Stimulated activated CD4-positive, alpha-beta T cell treated with anti-CD3 and anti-CD28 coated beads, Interleukin-15, amount 100 ng/mL, for 1 hour (primary cell): ENCODE measurements around the gene HAND1.
"Not testable (repeated sequence)": the region's sequence is repeated elsewhere in the genome, so short reads cannot be mapped to it uniquely, and the experiment has no call there.

Experiments
- DNase-seq, 2 donors: peaks; one replicate each; pipeline ENCODE4 v3.0.0-alpha.2; 2020; ENCODE audit warnings: low read depth in 1 of 2, low spot score in 1 of 2

Gene HAND1

DNA sequence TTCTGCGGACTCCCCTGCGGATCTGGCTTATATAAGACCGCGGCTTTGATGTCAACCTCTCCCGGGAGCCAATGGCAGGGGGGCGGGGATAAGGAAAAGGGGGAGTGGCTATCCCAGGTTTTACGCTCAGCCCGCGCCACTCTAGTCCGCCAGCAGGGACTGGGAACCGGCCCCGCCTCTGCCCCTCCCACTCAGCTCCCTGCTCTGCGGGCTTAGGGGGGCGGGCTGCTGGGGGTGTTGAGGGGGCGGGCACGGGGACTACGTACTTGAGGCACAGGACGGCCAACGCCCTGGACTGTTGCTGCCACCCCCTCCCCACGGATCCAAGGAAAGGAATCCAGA is at the start of gene HAND1:
HAND1 (minus strand) TSS at position 4 of the 342 bp plus-strand sequence. CDS start 219 bp downstream, outside the sequence.
- no peak for DNase-seq

DNA sequence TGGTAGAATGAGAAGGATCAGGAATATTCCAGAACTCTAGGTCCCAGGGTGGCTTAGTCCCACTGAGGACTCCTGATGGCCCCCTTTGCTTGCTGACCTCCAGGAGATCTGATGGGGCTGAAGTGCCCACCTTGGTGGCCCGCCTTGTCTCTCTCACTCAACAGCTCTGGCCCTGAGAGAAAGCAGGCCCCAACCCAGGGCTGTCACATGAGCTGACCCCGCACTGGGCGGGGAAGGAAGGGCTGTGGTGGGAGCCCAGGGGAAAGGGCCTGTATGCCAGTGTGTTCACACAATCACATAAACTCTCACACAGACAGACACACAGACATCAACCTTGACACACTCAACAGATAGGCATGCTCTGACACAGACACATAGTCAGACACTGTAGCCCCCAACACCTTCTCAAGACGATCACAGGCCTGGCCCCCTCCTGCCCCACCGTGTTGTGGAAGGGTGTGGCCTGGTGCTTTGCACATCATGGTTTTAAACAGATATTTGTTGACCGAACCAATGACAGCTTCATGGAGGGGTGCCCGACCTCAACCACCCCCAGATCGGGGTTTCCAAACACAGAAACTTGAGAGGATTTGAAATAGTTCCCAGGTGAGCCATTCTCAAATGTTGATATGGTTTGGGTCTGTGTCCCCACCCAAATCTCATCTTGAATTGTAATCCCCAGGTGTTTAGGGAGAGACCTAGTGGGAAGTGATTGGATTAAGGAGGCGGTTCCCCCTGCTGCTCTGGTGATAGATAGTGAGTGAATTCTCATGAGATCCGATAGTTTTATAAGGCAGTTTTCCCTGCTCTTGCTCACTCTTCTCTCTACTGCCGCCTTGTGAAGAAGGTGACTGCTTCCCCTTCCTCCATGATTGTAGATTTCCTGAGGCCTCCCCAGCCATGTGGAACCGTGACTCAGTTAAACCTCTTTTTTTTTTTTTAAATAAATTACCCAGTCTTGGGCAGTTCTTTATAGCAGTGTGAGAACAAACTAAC is 48.5 kb upstream of the HAND1 start:
- DNase-seq, result no peak

GRCh38 chr5:154524859-154525258 is 46.8 kb upstream of the HAND1 start:
- no peak for DNase-seq

GRCh38 chr5:154524181-154524580 is 46.2 kb upstream of the HAND1 start:
- DNase-seq, result no peak

GRCh38 chr5:154523709-154524108 is 45.7 kb upstream of the HAND1 start:
- DNase-seq, result no peak

GRCh38 chr5:154523104-154523503 is 45.1 kb upstream of the HAND1 start:
- no peak for DNase-seq

GRCh38 chr5:154522284-154522683 is 44.3 kb upstream of the HAND1 start:
- no peak for DNase-seq

GRCh38 chr5:154521756-154522155 is 43.7 kb upstream of the HAND1 start:
- DNase-seq, result no peak

DNA sequence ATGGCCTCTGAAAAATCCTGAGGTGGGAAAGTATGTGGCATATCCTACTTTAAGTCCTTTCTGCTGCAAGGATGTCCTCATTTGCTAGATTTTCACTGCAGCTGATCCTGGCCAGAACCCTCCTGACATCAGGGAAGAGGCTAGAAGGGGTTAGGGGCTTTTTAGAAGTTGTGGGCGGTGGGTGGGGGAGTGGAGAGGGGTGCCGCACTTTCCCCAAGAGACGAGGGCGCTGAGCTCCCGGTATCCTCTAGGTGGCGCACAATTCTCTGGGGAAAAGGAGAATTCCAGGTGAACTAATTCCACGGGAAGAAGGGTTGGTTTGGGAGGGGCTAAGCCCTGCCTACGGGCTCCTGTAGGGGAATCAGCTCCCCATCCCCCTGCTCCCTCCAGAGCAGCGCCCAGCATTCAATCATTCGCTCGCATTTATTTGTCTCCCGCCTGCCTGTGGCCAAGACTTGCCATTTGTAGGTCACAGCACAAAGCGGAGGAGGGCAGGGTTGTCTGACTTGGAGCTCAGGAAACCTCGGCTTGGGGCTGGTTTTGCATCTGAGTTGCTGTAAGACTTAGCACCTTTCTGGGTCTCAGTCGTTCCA is 42.9 kb upstream of the HAND1 start:
- no peak for DNase-seq

GRCh38 chr5:154519359-154519758 is 41.3 kb upstream of the HAND1 start:
- no peak for DNase-seq

- DNase-seq, result no peak
Observed at GRCh38 chr5:154518438-154518867, 40.4 kb upstream of the HAND1 start.

DNA sequence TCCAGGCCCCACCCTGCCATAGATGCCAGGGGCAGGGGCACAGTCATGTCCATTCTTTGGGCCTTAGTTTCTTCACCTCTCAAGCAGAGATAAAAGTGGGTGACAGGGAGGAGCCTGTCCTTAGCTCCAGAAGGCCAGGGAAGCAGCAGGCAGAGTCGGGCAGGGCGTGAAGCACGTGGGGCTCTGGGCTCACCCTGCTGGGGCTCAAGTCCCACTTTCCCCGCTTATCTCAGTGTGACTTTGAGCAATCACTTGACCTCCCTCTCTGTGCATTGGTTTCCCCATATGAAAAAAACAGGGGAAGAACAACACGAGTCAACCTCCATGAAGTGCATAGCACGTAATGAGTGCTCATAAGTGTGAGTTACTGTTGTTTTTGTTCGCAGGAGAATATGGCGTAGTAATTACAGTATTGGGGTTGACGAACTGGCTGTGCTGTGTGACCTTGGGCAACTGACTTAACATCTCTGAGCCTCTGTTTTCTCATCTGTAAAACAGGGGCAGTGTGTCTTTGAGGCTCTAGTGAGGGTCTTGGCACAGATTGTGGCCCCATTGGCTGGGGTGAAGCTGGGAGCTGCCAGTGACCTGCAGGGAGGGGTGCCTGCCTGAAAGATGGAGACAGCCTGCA is 39.9 kb upstream of the HAND1 start:
- no peak for DNase-seq

GRCh38 chr5:154517181-154517580 is 39.2 kb upstream of the HAND1 start:
- DNase-seq, result no peak

- no peak for DNase-seq
Observed at GRCh38 chr5:154516475-154516874, 38.4 kb upstream of the HAND1 start.

DNA sequence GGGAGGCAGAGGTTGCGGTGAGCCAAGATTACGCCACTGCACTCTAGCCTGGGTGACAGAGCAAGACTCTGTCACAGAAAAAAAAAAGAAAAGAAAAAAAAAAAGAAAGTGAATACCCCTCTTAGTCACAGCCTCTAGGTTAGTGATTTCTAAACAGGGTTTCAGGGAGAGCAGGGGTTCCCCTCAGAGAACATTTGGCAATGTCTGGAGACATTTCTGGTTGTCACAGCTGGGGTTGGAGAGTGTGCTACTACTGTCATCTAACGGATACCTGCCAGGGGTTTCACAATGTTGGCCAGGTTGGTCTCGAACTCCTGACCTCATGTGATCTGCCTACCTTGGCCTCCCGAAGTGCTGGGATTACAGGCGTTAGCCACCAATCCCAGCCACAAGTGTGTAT is 37.5 kb upstream of the HAND1 start:
- DNase-seq, result not testable (repeated sequence)

GRCh38 chr5:154514331-154514730 is 36.3 kb upstream of the HAND1 start:
- DNase-seq, result no peak

- no peak for DNase-seq
Observed at GRCh38 chr5:154513669-154514084, 35.6 kb upstream of the HAND1 start.

DNA sequence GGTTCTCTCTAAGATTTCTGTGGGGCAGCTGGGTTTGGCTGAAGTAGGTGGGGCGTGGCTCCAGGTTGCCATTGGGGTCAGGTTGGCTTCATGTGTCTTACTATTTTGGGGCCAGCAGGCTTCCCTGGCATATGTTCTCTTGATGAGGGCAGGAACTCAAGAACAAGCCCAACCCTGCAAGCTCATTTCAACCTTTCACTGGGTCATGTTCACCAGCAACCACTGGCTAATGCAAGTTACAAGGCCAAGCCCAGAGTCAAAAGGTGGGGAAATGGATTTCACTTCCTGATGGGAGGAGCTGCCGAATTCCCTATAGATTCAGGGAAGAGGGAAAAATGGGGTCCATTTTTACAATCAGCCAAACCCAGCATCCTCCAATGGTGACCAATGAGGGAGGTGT is 34.0 kb upstream of the HAND1 start:
- no peak for DNase-seq

DNA sequence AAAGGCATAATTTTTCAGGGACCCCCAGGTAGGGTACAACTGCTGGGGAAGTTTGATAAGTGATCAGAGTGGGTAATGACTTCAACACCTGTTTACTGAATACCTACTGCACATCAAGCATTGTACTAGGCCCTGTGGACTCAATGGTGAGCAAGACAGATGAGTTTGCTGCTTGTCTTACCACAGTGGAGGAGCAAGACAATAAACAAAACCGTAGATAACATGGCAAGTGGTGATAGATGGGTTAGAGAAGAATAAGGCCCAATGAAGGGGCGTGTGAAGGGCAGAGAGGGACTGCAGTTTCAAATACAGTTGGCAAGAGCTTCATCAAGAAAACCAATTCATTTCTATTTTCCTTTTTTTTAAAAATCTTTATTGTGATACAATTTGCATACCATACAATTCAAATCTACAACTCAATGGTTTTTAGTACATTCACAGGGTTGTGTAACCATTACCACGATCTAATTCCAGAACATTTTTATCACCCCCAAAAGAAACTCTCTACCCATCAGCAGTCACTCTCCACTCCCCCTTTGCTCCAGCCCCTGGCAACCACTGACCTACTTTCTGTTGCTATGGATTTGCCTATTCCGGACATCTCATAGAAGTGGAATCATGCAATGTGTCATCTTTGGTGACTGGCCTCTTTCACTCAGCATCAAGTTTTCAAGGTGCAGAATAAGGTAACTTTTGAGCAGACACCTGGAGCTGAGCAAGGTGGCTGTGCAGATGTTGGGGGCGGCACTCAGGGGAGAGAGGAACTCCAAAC is 31.9 kb upstream of the HAND1 start:
- DNase-seq, result no peak

DNA sequence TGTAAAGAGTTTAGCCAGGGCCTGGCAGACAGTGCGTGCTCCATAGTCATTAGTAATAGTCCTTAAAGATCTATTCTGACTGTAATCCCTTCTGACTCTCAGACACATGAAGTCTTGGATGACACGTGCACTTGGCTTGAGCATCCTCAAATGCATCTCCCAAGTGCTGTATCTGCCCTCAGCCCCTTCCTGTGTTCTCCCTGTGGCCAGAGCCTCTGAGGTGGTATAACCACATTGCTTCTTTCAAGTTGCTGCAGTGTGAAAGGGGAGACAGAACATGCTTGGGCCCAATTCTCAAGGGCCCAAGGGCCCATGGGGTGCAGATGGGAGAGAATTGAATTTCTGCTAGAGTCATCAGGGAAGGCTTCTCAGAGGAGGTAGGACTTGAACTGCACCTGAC is 30.1 kb upstream of the HAND1 start:
- no peak for DNase-seq

DNA sequence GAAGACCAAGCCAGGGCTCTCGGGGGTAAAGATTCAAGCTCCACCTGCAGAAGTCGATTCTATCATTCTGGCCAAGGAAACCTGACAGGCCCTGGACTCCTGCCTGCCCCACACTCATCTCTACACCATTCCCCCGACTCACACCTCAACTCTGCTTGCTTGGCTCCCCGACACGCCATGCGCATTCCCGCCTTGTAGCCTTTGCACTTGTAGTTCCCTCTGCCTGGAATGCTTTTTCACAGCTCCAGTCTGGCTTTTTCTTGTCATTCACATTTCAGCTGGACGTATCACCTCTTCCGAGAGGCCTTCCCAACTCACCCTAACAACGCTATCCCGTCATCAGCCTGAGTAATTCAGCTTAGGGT is 28.7 kb upstream of the HAND1 start:
- DNase-seq, result no peak
